ENCODE data around the gene KRT80. TPM values are rescaled to one million over a fixed set of nuclear protein-coding genes. Genes with fewer than 3 reads are reported as not detected.

Gene KRT80
- total RNA-seq, 1 experiment from 2014 or later = 33.0 TPM

- DNase-seq (ENCODE audit: low read depth) = no peak
- in situ Hi-C loops (cut with HindIII; ENCODE audit: low pct_unique_long_range_greater_than_20kb, low sequenced_read_pairs) = no loop called here
Measured at GRCh38 chr12:52127683-52128450, 63.9 kb downstream of the KRT80 start.

- DNase-seq (ENCODE audit: low read depth) = no peak
- in situ Hi-C loops (cut with HindIII; ENCODE audit: low pct_unique_long_range_greater_than_20kb, low sequenced_read_pairs) = no loop called here
Measured at GRCh38 chr12:52126605-52127578, 64.9 kb downstream of the KRT80 start.

GRCh38 chr12:52126050-52126604 is 65.7 kb downstream of the KRT80 start:
- in situ Hi-C loops (cut with HindIII; ENCODE audit: low pct_unique_long_range_greater_than_20kb, low sequenced_read_pairs) = no loop called here
- no peak for DNase-seq (ENCODE audit: low read depth)

GRCh38 chr12:52125476-52125900 is 66.3 kb downstream of the KRT80 start:
- DNase-seq (ENCODE audit: low read depth) = no peak
- in situ Hi-C loops (cut with HindIII; ENCODE audit: low pct_unique_long_range_greater_than_20kb, low sequenced_read_pairs) = no loop called here

GRCh38 chr12:52123487-52124186 is 68.2 kb downstream of the KRT80 start:
- no peak for DNase-seq (ENCODE audit: low read depth)
- in situ Hi-C loops (cut with HindIII; ENCODE audit: low pct_unique_long_range_greater_than_20kb, low sequenced_read_pairs) = no loop called here

GRCh38 chr12:52122904-52123303 is 68.9 kb downstream of the KRT80 start:
- no peak for DNase-seq (ENCODE audit: low read depth)
- in situ Hi-C loops (cut with HindIII; ENCODE audit: low pct_unique_long_range_greater_than_20kb, low sequenced_read_pairs) = no loop called here

GRCh38 chr12:52122540-52122871 is 69.3 kb downstream of the KRT80 start:
- in situ Hi-C loops (cut with HindIII; ENCODE audit: low pct_unique_long_range_greater_than_20kb, low sequenced_read_pairs) = no loop called here
- no peak for DNase-seq (ENCODE audit: low read depth)

- DNase-seq (ENCODE audit: low read depth) = peak; percentile 55
- in situ Hi-C loops (cut with HindIII; ENCODE audit: low pct_unique_long_range_greater_than_20kb, low sequenced_read_pairs) = no loop called here
Measured at GRCh38 chr12:52121824-52122539, 69.8 kb downstream of the KRT80 start.

GRCh38 chr12:52120951-52121823 is 70.6 kb downstream of the KRT80 start:
- DNase-seq (ENCODE audit: low read depth) = no peak
- in situ Hi-C loops (cut with HindIII; ENCODE audit: low pct_unique_long_range_greater_than_20kb, low sequenced_read_pairs) = no loop called here

GRCh38 chr12:52119398-52120254 is 72.2 kb downstream of the KRT80 start:
- peak; percentile 61 for DNase-seq (ENCODE audit: low read depth)

More at GRCh38 chr12:52119398-52120254, 72.2 kb downstream of the KRT80 start:
- in situ Hi-C loops (cut with HindIII; ENCODE audit: low pct_unique_long_range_greater_than_20kb, low sequenced_read_pairs) = no loop called here

Other genes starting within 250 kb of the KRT80 start
- 10.5 and 14.2 TPM in 2 replicates for gene ACVR1B, start 240.3 kb downstream of the KRT80 start, total RNA-seq (2014; rRNA removed; shearing (Covaris generic); ENCODE audit: low replicate concordance)
- gene TAMALIN, start 185.1 kb downstream of the KRT80 start, total RNA-seq (2014; rRNA removed; shearing (Covaris generic); ENCODE audit: low replicate concordance) = not detected in 2 replicates
- 0.07 TPM in 1 of 2 replicates, not detected in the other for gene NR4A1, start 140.6 kb downstream of the KRT80 start, total RNA-seq (2014; rRNA removed; shearing (Covaris generic); ENCODE audit: low replicate concordance)
- 126 and 183 TPM in 2 replicates for gene ATG101, start 122.0 kb downstream of the KRT80 start, total RNA-seq (2014; rRNA removed; shearing (Covaris generic); ENCODE audit: low replicate concordance)
- not detected in 2 replicates for gene SMIM41, start 112.3 kb downstream of the KRT80 start, total RNA-seq (2014; rRNA removed; shearing (Covaris generic); ENCODE audit: low replicate concordance)
- gene KRT7, start 41.2 kb upstream of the KRT80 start, total RNA-seq (2014; rRNA removed; shearing (Covaris generic); ENCODE audit: low replicate concordance) = 122 and 152 TPM in 2 replicates
- 8.7 and 14.5 TPM in 2 replicates for gene KRT86, start 82.6 kb upstream of the KRT80 start, total RNA-seq (2014; rRNA removed; shearing (Covaris generic); ENCODE audit: low replicate concordance)
- 3.3 TPM in 1 of 2 replicates, not detected in the other for gene KRT81, start 99.5 kb upstream of the KRT80 start, total RNA-seq (2014; rRNA removed; shearing (Covaris generic); ENCODE audit: low replicate concordance)
- not detected in 2 replicates for gene KRT83, start 129.4 kb upstream of the KRT80 start, total RNA-seq (2014; rRNA removed; shearing (Covaris generic); ENCODE audit: low replicate concordance)
- not detected in 2 replicates for gene KRT85, start 175.5 kb upstream of the KRT80 start, total RNA-seq (2014; rRNA removed; shearing (Covaris generic); ENCODE audit: low replicate concordance)
- gene KRT84, start 193.6 kb upstream of the KRT80 start, total RNA-seq (2014; rRNA removed; shearing (Covaris generic); ENCODE audit: low replicate concordance) = not detected in 2 replicates
- gene KRT82, start 214.3 kb upstream of the KRT80 start, total RNA-seq (2014; rRNA removed; shearing (Covaris generic); ENCODE audit: low replicate concordance) = not detected in 2 replicates
- not detected in 2 replicates for gene KRT75, start 242.4 kb upstream of the KRT80 start, total RNA-seq (2014; rRNA removed; shearing (Covaris generic); ENCODE audit: low replicate concordance)

Measured in Caki2 (cell line).